ENCODE results near the gene FOXL1. TPM values are rescaled to one million over a fixed set of nuclear protein-coding genes. Genes with fewer than 3 reads are reported as not detected.

FOXL1 gene
- total RNA-seq, 1 experiment from 2014 or later = 7.5 TPM

DNA sequence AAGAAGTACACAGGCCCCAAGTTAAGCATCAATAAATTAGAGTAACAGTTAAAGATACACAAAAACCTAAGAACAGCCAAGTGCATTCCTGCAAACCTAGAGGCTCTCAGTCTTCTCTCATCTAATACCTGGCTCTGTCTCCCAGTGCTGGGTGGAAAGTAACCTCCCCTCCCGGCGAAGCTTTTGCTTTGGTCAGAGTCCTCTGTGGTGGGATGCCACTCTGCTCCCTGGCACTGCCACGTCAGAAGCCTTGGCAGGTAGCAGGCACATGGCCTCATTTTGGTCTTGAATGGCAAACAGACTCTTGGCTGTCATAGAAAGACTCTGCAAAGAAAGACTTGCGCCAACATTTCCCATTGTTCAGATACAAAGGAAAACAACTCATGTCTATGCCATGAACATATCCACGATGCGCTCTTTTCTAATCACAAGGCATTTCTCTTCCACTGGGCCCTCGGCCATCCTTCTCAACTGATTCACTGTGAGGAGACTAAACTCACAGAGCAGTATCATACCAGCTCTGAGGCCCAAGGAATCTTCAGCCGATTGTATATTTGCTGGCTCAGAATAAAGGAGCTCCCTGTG, 44.5 kb upstream of the FOXL1 start:
- intact Hi-C loops (cut with micrococcal nuclease) = no loop called here
- Histone ChIP-seq H3K27ac (ENCODE audit: low read depth, low read length) (no peak overlapping the region), H3K4me2 (ENCODE audit: low read length) (no peak overlapping the region), H3K9me2 (ENCODE audit: insufficient read depth) (no peaks in the 10 kb centered on the region), H3K9ac (ENCODE audit: low read length) (no peak overlapping the region), H3K27me3 (ENCODE audit: insufficient read depth, low read length) (no peaks in the 10 kb centered on the region), H4K20me1 (ENCODE audit: insufficient read depth) (no peaks in the 10 kb centered on the region), H3K4me3 (replicated peaks in 1 of 2; ENCODE audit: low read depth in 1 of 2, low read length in 2 of 2) (no peak overlapping the region), H3K36me3 (ENCODE audit: control insufficient read depth in 1 of 2, insufficient read depth in 2 of 2, low read length in 2 of 2) (peaks cover 6 to 13% of the 10 kb centered on the region in 2 experiments), H3K9me3 (ENCODE audit: control insufficient read depth in 1 of 2, insufficient read depth in 1 of 2, low read depth in 1 of 2, low read length in 2 of 2) (no peaks in the 10 kb centered on the region), H2AFZ (ENCODE audit: low read depth, low read length, poor library complexity, severe bottlenecking) (no peak overlapping the region), H3K4me1 (ENCODE audit: control insufficient read depth in 1 of 2, insufficient read depth in 2 of 2, low read length in 2 of 2) (peaks cover 0 to 8% of the 10 kb centered on the region in 2 experiments; a peak in 1 of 4 replicates), H3K79me2 (ENCODE audit: insufficient read depth, low read length) (no peaks in the 10 kb centered on the region)
- no TSS peak for BruUV-seq (replicated peaks)
- ChIA-PET POLR2A (no interaction called here), RAD21 (ENCODE audit: low non-redundant PET in 1 of 2, low total read pairs in 2 of 2, uncharacterized antibody in 2 of 2, unreplicated experiment in 2 of 2) (no interaction called here), CTCF (no interaction called here)
- DNase-seq (ENCODE audit: low read depth, low spot score) (no peak), ATAC-seq (no peak)
- TF ChIP-seq, protein P1, sequence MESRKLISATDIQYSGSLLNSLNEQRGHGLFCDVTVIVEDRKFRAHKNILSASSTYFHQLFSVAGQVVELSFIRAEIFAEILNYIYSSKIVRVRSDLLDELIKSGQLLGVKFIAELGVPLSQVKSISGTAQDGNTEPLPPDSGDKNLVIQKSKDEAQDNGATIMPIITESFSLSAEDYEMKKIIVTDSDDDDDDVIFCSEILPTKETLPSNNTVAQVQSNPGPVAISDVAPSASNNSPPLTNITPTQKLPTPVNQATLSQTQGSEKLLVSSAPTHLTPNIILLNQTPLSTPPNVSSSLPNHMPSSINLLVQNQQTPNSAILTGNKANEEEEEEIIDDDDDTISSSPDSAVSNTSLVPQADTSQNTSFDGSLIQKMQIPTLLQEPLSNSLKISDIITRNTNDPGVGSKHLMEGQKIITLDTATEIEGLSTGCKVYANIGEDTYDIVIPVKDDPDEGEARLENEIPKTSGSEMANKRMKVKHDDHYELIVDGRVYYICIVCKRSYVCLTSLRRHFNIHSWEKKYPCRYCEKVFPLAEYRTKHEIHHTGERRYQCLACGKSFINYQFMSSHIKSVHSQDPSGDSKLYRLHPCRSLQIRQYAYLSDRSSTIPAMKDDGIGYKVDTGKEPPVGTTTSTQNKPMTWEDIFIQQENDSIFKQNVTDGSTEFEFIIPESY (IDR thresholded peaks at IDR 0.05; ENCODE audit: extremely low read depth, insufficient replicate concordance, low read length) = no peak
- no peak for TF ChIP-seq MAX (IDR thresholded peaks at IDR 0.05)

- ChIA-PET RAD21 (ENCODE audit: low non-redundant PET in 1 of 2, low total read pairs in 2 of 2, uncharacterized antibody in 2 of 2, unreplicated experiment in 2 of 2) (no interaction called here), CTCF (no interaction called here), POLR2A (no interaction called here)
- Histone ChIP-seq H3K4me3 (replicated peaks in 1 of 2; ENCODE audit: low read depth in 1 of 2, low read length in 2 of 2) (no peak overlapping the region), H3K9ac (ENCODE audit: low read length) (no peak overlapping the region), H3K9me3 (ENCODE audit: control insufficient read depth in 1 of 2, insufficient read depth in 1 of 2, low read depth in 1 of 2, low read length in 2 of 2) (no peaks in the 10 kb centered on the region), H4K20me1 (ENCODE audit: insufficient read depth) (no peaks in the 10 kb centered on the region), H2AFZ (ENCODE audit: low read depth, low read length, poor library complexity, severe bottlenecking) (no peak overlapping the region), H3K4me1 (ENCODE audit: control insufficient read depth in 1 of 2, insufficient read depth in 2 of 2, low read length in 2 of 2) (no peaks in the 10 kb centered on the region), H3K36me3 (ENCODE audit: control insufficient read depth in 1 of 2, insufficient read depth in 2 of 2, low read length in 2 of 2) (peaks cover 12 to 14% of the 10 kb centered on the region in 2 experiments), H3K4me2 (ENCODE audit: low read length) (no peak overlapping the region), H3K27me3 (ENCODE audit: insufficient read depth, low read length) (no peaks in the 10 kb centered on the region), H3K79me2 (ENCODE audit: insufficient read depth, low read length) (no peaks in the 10 kb centered on the region), H3K9me2 (ENCODE audit: insufficient read depth) (no peaks in the 10 kb centered on the region), H3K27ac (ENCODE audit: low read depth, low read length) (no peak overlapping the region)
- DNase-seq (ENCODE audit: low read depth, low spot score) (no peak), ATAC-seq (no peak)
- BruUV-seq (replicated peaks) = no TSS peak
- intact Hi-C loops (cut with micrococcal nuclease) = no loop called here
- TF ChIP-seq, protein P2, sequence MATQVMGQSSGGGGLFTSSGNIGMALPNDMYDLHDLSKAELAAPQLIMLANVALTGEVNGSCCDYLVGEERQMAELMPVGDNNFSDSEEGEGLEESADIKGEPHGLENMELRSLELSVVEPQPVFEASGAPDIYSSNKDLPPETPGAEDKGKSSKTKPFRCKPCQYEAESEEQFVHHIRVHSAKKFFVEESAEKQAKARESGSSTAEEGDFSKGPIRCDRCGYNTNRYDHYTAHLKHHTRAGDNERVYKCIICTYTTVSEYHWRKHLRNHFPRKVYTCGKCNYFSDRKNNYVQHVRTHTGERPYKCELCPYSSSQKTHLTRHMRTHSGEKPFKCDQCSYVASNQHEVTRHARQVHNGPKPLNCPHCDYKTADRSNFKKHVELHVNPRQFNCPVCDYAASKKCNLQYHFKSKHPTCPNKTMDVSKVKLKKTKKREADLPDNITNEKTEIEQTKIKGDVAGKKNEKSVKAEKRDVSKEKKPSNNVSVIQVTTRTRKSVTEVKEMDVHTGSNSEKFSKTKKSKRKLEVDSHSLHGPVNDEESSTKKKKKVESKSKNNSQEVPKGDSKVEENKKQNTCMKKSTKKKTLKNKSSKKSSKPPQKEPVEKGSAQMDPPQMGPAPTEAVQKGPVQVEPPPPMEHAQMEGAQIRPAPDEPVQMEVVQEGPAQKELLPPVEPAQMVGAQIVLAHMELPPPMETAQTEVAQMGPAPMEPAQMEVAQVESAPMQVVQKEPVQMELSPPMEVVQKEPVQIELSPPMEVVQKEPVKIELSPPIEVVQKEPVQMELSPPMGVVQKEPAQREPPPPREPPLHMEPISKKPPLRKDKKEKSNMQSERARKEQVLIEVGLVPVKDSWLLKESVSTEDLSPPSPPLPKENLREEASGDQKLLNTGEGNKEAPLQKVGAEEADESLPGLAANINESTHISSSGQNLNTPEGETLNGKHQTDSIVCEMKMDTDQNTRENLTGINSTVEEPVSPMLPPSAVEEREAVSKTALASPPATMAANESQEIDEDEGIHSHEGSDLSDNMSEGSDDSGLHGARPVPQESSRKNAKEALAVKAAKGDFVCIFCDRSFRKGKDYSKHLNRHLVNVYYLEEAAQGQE (IDR thresholded peaks at IDR 0.05; ENCODE audit: low read depth) = no peak
- TF ChIP-seq TCF7L2 (IDR thresholded peaks at IDR 0.05; ENCODE audit: borderline replicate concordance, extremely low read depth, insufficient read depth, insufficient read length) (no peak), RAD21 (IDR thresholded peaks at IDR 0.05; ENCODE audit: low read depth) (no peak), YY1 (IDR thresholded peaks at IDR 0.05; ENCODE audit: extremely low read depth, insufficient replicate concordance, low read depth, low read length) (no peak), SP1 (IDR thresholded peaks at IDR 0.05; ENCODE audit: low read depth) (no peak), ZNF274 (IDR thresholded peaks at IDR 0.05; ENCODE audit: low read depth, low read length) (no peak), CEBPB (IDR thresholded peaks at IDR 0.05; ENCODE audit: low read depth) (no peak), EGR1 (IDR thresholded peaks at IDR 0.05; ENCODE audit: low read depth) (no peak), SRF (IDR thresholded peaks at IDR 0.05; ENCODE audit: low read depth) (no peak), POLR2AphosphoS5 (IDR thresholded peaks at IDR 0.05; ENCODE audit: low read depth, low read length) (no peak)
Observed at GRCh38 chr16:86534779-86535615, 43.4 kb upstream of the FOXL1 start.

Data from HCT116 (cell line).